ENCODE data around the gene CENPI. TPM values are rescaled to one million over a fixed set of nuclear protein-coding genes. Genes with fewer than 3 reads are reported as not detected.
A peak's percentile ranks its signal among the peaks of the same experiment; 100 is the strongest.

Gene CENPI
- total and polyA plus RNA-seq, 2 experiments from 2014 or later = 1.1 to 6.7 TPM

GRCh38 chrX:101062176-101062575 lies 35.8 kb upstream of the CENPI start:
- H3K36me3 ChIP-seq = no peaks in the 10 kb centered on the region
- no peaks in the 10 kb centered on the region for H3K9me3 ChIP-seq (ENCODE audit: low read depth)
- H3K4me3 ChIP-seq = no peak overlapping the region
- no peaks in the 10 kb centered on the region for H3K27me3 ChIP-seq
- TF ChIP-seq CTCF (IDR thresholded peaks at IDR 0.05; ENCODE audit: low read depth, low read length) = no peak
- DNase-seq (ENCODE audit: low read depth in 1 of 2, low spot score in 1 of 2) = no peak
- H3K27ac ChIP-seq = no peak overlapping the region
- H3K4me1 ChIP-seq (ENCODE audit: low read depth) = no peaks in the 10 kb centered on the region

- no peaks in the 10 kb centered on the region for H3K27me3 ChIP-seq
Observed at GRCh38 chrX:101071582-101071981, 26.4 kb upstream of the CENPI start.

GRCh38 chrX:101078716-101079598 lies 19.0 kb upstream of the CENPI start, which contains the start of gene TMEM35A:
Gene TMEM35A (plus strand): TSS chrX:101078879. CDS start chrX:101079003, 124 bp downstream.
- Histone ChIP-seq H3K4me1 (ENCODE audit: low read depth) (no peaks in the 10 kb centered on the region), H3K36me3 (no peaks in the 10 kb centered on the region), H3K4me3 (peak within 1 kb of the TSS; percentile 34), H3K27me3 (no peaks in the 10 kb centered on the region), H3K27ac (no peak within 1 kb of the TSS), H3K9me3 (ENCODE audit: low read depth) (no peaks in the 10 kb centered on the region)
- DNase-seq (ENCODE audit: low read depth in 1 of 2, low spot score in 1 of 2) = peak; percentile 38 to 53
- TF ChIP-seq CTCF (IDR thresholded peaks at IDR 0.05; ENCODE audit: low read depth, low read length) = no peak

More at GRCh38 chrX:101071582-101071981, 26.4 kb upstream of the CENPI start:
- no peaks in the 10 kb centered on the region for H3K4me1 ChIP-seq (ENCODE audit: low read depth)
- no peaks in the 10 kb centered on the region for H3K36me3 ChIP-seq
- no peak overlapping the region for H3K4me3 ChIP-seq
- H3K9me3 ChIP-seq (ENCODE audit: low read depth) = no peaks in the 10 kb centered on the region
- no peak for TF ChIP-seq CTCF (IDR thresholded peaks at IDR 0.05; ENCODE audit: low read depth, low read length)
- no peak for DNase-seq (ENCODE audit: low read depth in 1 of 2, low spot score in 1 of 2)
- H3K27ac ChIP-seq = no peak overlapping the region

- no peak overlapping the region for H3K27ac ChIP-seq
- DNase-seq (ENCODE audit: low read depth in 1 of 2, low spot score in 1 of 2) = peak in 1 of 2 donors; percentile 12
- no peak for TF ChIP-seq CTCF (IDR thresholded peaks at IDR 0.05; ENCODE audit: low read depth, low read length)
Observed at GRCh38 chrX:101079736-101080270, 18.2 kb upstream of the CENPI start.

GRCh38 chrX:101080326-101081124 lies 17.5 kb upstream of the CENPI start:
- Histone ChIP-seq H3K36me3 (no peaks in the 10 kb centered on the region), H3K4me3 (no peak overlapping the region), H3K27ac (no peak overlapping the region), H3K27me3 (no peaks in the 10 kb centered on the region), H3K4me1 (ENCODE audit: low read depth) (no peaks in the 10 kb centered on the region), H3K9me3 (ENCODE audit: low read depth) (no peaks in the 10 kb centered on the region)
- DNase-seq (ENCODE audit: low read depth in 1 of 2, low spot score in 1 of 2) = no peak
- no peak for TF ChIP-seq CTCF (IDR thresholded peaks at IDR 0.05; ENCODE audit: low read depth, low read length)

More at GRCh38 chrX:101079736-101080270, 18.2 kb upstream of the CENPI start:
- H3K4me1 ChIP-seq (ENCODE audit: low read depth) = no peaks in the 10 kb centered on the region
- no peaks in the 10 kb centered on the region for H3K36me3 ChIP-seq
- peak overlapping the region; percentile 34 for H3K4me3 ChIP-seq
- no peaks in the 10 kb centered on the region for H3K9me3 ChIP-seq (ENCODE audit: low read depth)
- no peaks in the 10 kb centered on the region for H3K27me3 ChIP-seq

Measured in cardiac muscle cell (in vitro differentiated cells and primary cell).